Astrocyte of the spinal cord (primary cell): ENCODE results near the gene TFG.

Experiments used
- DNase-seq: peaks from one replicate; pipeline ENCODE4 v3.0.0; 2011; ENCODE audit warnings: low read depth, low spot score
- H3K4me3 ChIP-seq: 2 replicates; pipeline ENCODE4 v1.5.1; 2011; ENCODE audit warnings: low read depth, mild to moderate bottlenecking, low read length, moderate library complexity
- CTCF ChIP-seq: IDR thresholded peaks from 2 replicates; pipeline ENCODE4 v1.5.1; 2012; ENCODE audit warnings: low read depth, mild to moderate bottlenecking, low read length, inconsistent platforms
- in situ Hi-C: cut with HindIII; loops from 2 replicates; pipeline ENCODE4 v1.10.0; 2017; ENCODE audit warnings: low sequenced_read_pairs

Gene TFG

GRCh38 chr3:100759950-100760349 lies 50.7 kb downstream of the TFG start:
- DNase-seq, result no peak
- no peak for TF ChIP-seq CTCF
- in situ Hi-C loops, result no loop called here
- H3K4me3 ChIP-seq, result no peak overlapping the region

- no peak for TF ChIP-seq CTCF
- in situ Hi-C loops, result no loop called here
- DNase-seq, result no peak
- H3K4me3 ChIP-seq, result no peak overlapping the region
Observed at GRCh38 chr3:100760377-100760776, 51.1 kb downstream of the TFG start.

GRCh38 chr3:100761211-100761942 lies 52.1 kb downstream of the TFG start:
- TF ChIP-seq CTCF, result peak; percentile 24
- no peak for DNase-seq

GRCh38 chr3:100761951-100762350 lies 52.7 kb downstream of the TFG start:
- DNase-seq, result no peak
- in situ Hi-C loops, result no loop called here
- no peak for TF ChIP-seq CTCF
- no peak overlapping the region for H3K4me3 ChIP-seq

More at GRCh38 chr3:100761211-100761942, 52.1 kb downstream of the TFG start:
- in situ Hi-C loops, result no loop called here
- no peak overlapping the region for H3K4me3 ChIP-seq

- TF ChIP-seq CTCF, result no peak
- in situ Hi-C loops, result no loop called here
- DNase-seq, result no peak
Observed at GRCh38 chr3:100765437-100765975, 56.2 kb downstream of the TFG start.

GRCh38 chr3:100766069-100766468 lies 56.8 kb downstream of the TFG start:
- no peak for DNase-seq
- no peak for TF ChIP-seq CTCF
- in situ Hi-C loops, result no loop called here
- H3K4me3 ChIP-seq, result no peak overlapping the region

More at GRCh38 chr3:100765437-100765975, 56.2 kb downstream of the TFG start:
- H3K4me3 ChIP-seq, result no peak overlapping the region
